ENCODE data around the gene PLTP. TPM values are rescaled to one million over a fixed set of nuclear protein-coding genes. Genes with fewer than 3 reads are reported as not detected.

Gene PLTP
- total RNA-seq, 1 experiment from 2014 or later: 4.7 TPM

- ChIA-PET RAD21 (ENCODE audit: low non-redundant PET in 1 of 2, low total read pairs in 2 of 2, uncharacterized antibody in 2 of 2, unreplicated experiment in 2 of 2) (no interaction called here), POLR2A (interaction anchor here (1.7 kb wide), 1 partner anchor 15 kb away, joined by 8 read pairs; the partner anchor contains the start of gene PCIF1), CTCF (no interaction called here)
- intact Hi-C loops (cut with micrococcal nuclease): no loop called here
- Histone ChIP-seq H3K36me3 (ENCODE audit: control insufficient read depth in 1 of 2, insufficient read depth in 2 of 2, low read length in 2 of 2) (peaks cover 19 to 33% of the 10 kb centered on the region in 2 experiments; a peak in 3 of 4 replicates), H3K4me1 (ENCODE audit: control insufficient read depth in 1 of 2, insufficient read depth in 2 of 2, low read length in 2 of 2) (no peaks in the 10 kb centered on the region), H3K27ac (ENCODE audit: low read depth, low read length) (no peak overlapping the region), H3K9ac (ENCODE audit: low read length) (no peak overlapping the region), H3K79me2 (ENCODE audit: insufficient read depth, low read length) (no peaks in the 10 kb centered on the region), H3K4me3 (replicated peaks in 1 of 2; ENCODE audit: low read depth in 1 of 2, low read length in 2 of 2) (no peak overlapping the region), H3K27me3 (ENCODE audit: insufficient read depth, low read length) (no peaks in the 10 kb centered on the region), H3K4me2 (ENCODE audit: low read length) (no peak overlapping the region), H3K9me2 (ENCODE audit: insufficient read depth) (no peaks in the 10 kb centered on the region), H3K9me3 (ENCODE audit: control insufficient read depth in 1 of 2, insufficient read depth in 1 of 2, low read depth in 1 of 2, low read length in 2 of 2) (no peaks in the 10 kb centered on the region), H4K20me1 (ENCODE audit: insufficient read depth) (no peaks in the 10 kb centered on the region), H2AFZ (ENCODE audit: low read depth, low read length, poor library complexity, severe bottlenecking) (no peak overlapping the region)
- TF ChIP-seq CBX3 (IDR thresholded peaks at IDR 0.05; ENCODE audit: low read depth) (no peak), POLR2AphosphoS5 (IDR thresholded peaks at IDR 0.05; ENCODE audit: low read depth, low read length) (peak; percentile 32; the same call in 1 of the 2 replicates)
- BruUV-seq (replicated peaks): no TSS peak
- ATAC-seq (no peak), DNase-seq (ENCODE audit: low read depth, low spot score) (no peak)
These were observed 37.8 kb upstream of the PLTP start for GRCh38 chr20:45949542-45950329.

- H3K9ac ChIP-seq (ENCODE audit: low read length): no peak overlapping the region
- H4K20me1 ChIP-seq (ENCODE audit: insufficient read depth): no peaks in the 10 kb centered on the region
- H3K27ac ChIP-seq (ENCODE audit: low read depth, low read length): no peak overlapping the region
- DNase-seq (ENCODE audit: low read depth, low spot score) (no peak), ATAC-seq (no peak)
- ChIA-PET POLR2A (interaction anchor here (0.9 to 1.7 kb wide), 2 partner anchors 11 to 14 kb away, joined by 3 to 8 read pairs; partner anchors contain the start of gene PCIF1), CTCF (no interaction called here), RAD21 (ENCODE audit: low non-redundant PET in 1 of 2, low total read pairs in 2 of 2, uncharacterized antibody in 2 of 2, unreplicated experiment in 2 of 2) (no interaction called here)
- H3K4me1 ChIP-seq (ENCODE audit: control insufficient read depth in 1 of 2, insufficient read depth in 2 of 2, low read length in 2 of 2): peaks cover 0 to 2% of the 10 kb centered on the region in 2 experiments; a peak in 1 of 4 replicates
- TF ChIP-seq EGR1 (IDR thresholded peaks at IDR 0.05; ENCODE audit: low read depth): no peak
- TF ChIP-seq EZH2 (IDR thresholded peaks at IDR 0.05): no peak
- no peak for TF ChIP-seq CBX3 (IDR thresholded peaks at IDR 0.05; ENCODE audit: low read depth)
- no peak for TF ChIP-seq ZFX (IDR thresholded peaks at IDR 0.05)
- no peak for TF ChIP-seq EZH2phosphoT487 (IDR thresholded peaks at IDR 0.05; ENCODE audit: borderline replicate concordance)
- no peak for TF ChIP-seq REST (IDR thresholded peaks at IDR 0.05; ENCODE audit: low read depth)
- no peak for TF ChIP-seq FOSL1 (IDR thresholded peaks at IDR 0.05; ENCODE audit: low read depth)
- TF ChIP-seq ELF1 (IDR thresholded peaks at IDR 0.05; ENCODE audit: borderline replicate concordance, low read depth): no peak
- no peak for TF ChIP-seq SIN3A (IDR thresholded peaks at IDR 0.05; ENCODE audit: low read depth)
- TF ChIP-seq TCF7L2 (IDR thresholded peaks at IDR 0.05; ENCODE audit: borderline replicate concordance, extremely low read depth, insufficient read depth, insufficient read length): no peak
- no peak for TF ChIP-seq MAX (IDR thresholded peaks at IDR 0.05)
- TF ChIP-seq ZNF274 (IDR thresholded peaks at IDR 0.05; ENCODE audit: low read depth, low read length): no peak
- intact Hi-C loops (cut with micrococcal nuclease): no loop called here
- no peak overlapping the region for H3K4me2 ChIP-seq (ENCODE audit: low read length)
- no peak overlapping the region for H2AFZ ChIP-seq (ENCODE audit: low read depth, low read length, poor library complexity, severe bottlenecking)
- H3K9me2 ChIP-seq (ENCODE audit: insufficient read depth): no peaks in the 10 kb centered on the region
- no peaks in the 10 kb centered on the region for H3K9me3 ChIP-seq (ENCODE audit: control insufficient read depth in 1 of 2, insufficient read depth in 1 of 2, low read depth in 1 of 2, low read length in 2 of 2)
- H3K79me2 ChIP-seq (ENCODE audit: insufficient read depth, low read length): no peaks in the 10 kb centered on the region
- H3K36me3 ChIP-seq (ENCODE audit: control insufficient read depth in 1 of 2, insufficient read depth in 2 of 2, low read length in 2 of 2): peaks cover 19 to 37% of the 10 kb centered on the region in 2 experiments; a peak in 3 of 4 replicates
- no peaks in the 10 kb centered on the region for H3K27me3 ChIP-seq (ENCODE audit: insufficient read depth, low read length)
- H3K4me3 ChIP-seq (replicated peaks in 1 of 2; ENCODE audit: low read depth in 1 of 2, low read length in 2 of 2): no peak overlapping the region
- TSS peak; percentile 25 for BruUV-seq (replicated peaks)
These were observed 37.0 kb upstream of the PLTP start for GRCh38 chr20:45948742-45949541.

Data from HCT116 (cell line).